Activated CD4-positive, alpha-beta T cell treated with anti-CD3 and anti-CD28 coated beads for 36 hours (primary cell): Measurements from ENCODE around the gene POLR3F. TPM values are rescaled to one million over a fixed set of nuclear protein-coding genes. Genes with fewer than 3 reads are reported as not detected.

Source experiments
- ATAC-seq: fragments of 200-7000 bp; cut with Tn5 transposase; one replicate; pipeline ENCODE4 v1.10.0; 2021; ENCODE audit warnings: mild to moderate bottlenecking, moderate library complexity
- CTCF ChIA-PET: fragments of 350-600 bp; sonication (Branson Sonifier 250); formaldehyde crosslinking; loops from one replicate; lab custom pipeline; 2021; ENCODE audit warnings: antibody characterized with exemption; lab: Charles Lee
- POLR2A ChIA-PET: fragments of 350-600 bp; sonication (Branson Sonifier 250); formaldehyde crosslinking; loops from one replicate; lab custom pipeline; 2021; ENCODE audit warnings: antibody characterized with exemption, inconsistent platforms; lab: Charles Lee
- DNase-seq: peaks from one replicate; pipeline ENCODE4 v3.0.0-alpha.2; 2020
- H3K27ac Mint-ChIP-seq: one replicate; pipeline ENCODE4 v1.8.0; 2021; ENCODE audit warnings: mixed read lengths
- H3K27me3 Mint-ChIP-seq: one replicate; pipeline ENCODE4 v1.8.0; 2021; ENCODE audit warnings: mixed read lengths
- H3K36me3 Mint-ChIP-seq: one replicate; pipeline ENCODE4 v1.8.0; 2021; ENCODE audit warnings: low read depth, mixed read lengths
- H3K4me1 Mint-ChIP-seq: one replicate; pipeline ENCODE4 v1.8.0; 2021; ENCODE audit warnings: mixed read lengths
- H3K4me3 Mint-ChIP-seq: one replicate; pipeline ENCODE4 v1.8.0; 2021; ENCODE audit warnings: mild to moderate bottlenecking, moderate library complexity, mixed read lengths
- H3K9me3 Mint-ChIP-seq: one replicate; pipeline ENCODE4 v1.8.0; 2021; ENCODE audit warnings: low read depth, mixed read lengths
- intact Hi-C, 2 experiments: fragments of 100-400 bp; cut with DNase I in 1 of 2; cut with micrococcal nuclease in 1 of 2; formaldehyde crosslinking; loops; one replicate each; pipeline versions ENCODE4 v1.14.2 to v1.15.1; 2022 to 2024; cut with DNase I, micrococcal nuclease
- total RNA-seq, 2 experiments: library from RNA; stranded (reverse); gene quantifications; one replicate each; pipeline ENCODE4 v1.2.3, GENCODE V29; 2021

Gene POLR3F, protein sequence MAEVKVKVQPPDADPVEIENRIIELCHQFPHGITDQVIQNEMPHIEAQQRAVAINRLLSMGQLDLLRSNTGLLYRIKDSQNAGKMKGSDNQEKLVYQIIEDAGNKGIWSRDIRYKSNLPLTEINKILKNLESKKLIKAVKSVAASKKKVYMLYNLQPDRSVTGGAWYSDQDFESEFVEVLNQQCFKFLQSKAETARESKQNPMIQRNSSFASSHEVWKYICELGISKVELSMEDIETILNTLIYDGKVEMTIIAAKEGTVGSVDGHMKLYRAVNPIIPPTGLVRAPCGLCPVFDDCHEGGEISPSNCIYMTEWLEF
- total RNA-seq = 10 to 100 TPM in 1 of 2 experiments, 1 to 10 TPM in 1; 9.8 to 11.8 TPM

DNA sequence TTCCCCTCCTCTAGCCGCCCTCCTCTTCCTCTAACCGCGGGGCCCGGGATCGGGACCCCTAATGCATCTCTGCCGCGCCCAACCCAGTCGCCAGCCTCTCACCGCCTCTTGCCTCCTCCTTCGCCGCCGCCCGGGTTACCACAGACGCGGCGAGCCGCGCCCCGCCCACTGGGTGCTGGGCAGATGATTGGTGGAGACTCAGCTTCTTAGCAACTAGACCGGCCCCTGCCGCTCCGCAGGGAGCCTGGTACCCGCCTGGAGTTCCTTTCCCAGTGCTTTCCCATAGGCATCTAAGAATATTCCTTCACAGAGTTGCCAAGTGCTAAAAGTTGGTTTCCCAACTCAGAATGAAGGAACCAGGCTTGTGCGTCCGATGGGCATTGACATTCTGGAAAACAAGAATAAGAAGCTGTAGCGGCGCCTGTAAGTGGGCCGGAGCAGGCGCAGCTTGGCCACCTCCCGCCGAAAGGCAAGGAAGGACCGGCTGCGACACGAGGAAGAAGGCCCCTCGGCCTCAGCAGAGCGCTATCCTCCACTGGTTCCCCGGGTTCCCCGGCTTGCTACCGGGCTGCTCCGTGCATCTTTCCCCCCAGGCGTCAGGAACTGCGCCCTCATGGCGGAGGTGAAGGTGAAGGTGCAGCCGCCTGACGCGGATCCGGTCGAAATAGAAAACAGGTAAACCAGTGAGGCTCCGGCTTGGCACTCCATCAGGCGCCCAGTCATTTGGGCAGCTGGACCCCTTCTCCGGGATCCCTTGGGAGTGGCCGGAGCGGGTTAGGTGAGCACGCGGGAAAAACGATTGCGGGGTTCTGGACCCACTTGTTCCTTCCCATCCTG is at the start of gene POLR3F, which contains the start of gene DZANK1:
POLR3F (plus strand) TSS at position 497 of the 837 bp plus-strand sequence; CDS start at position 614, 117 bp downstream.
DZANK1 (minus strand) TSS at position 137 of the 837 bp plus-strand sequence. CDS start 1,672 bp downstream, outside the sequence.
- Mint-ChIP-seq H3K4me1 (peaks cover 21% of the 10 kb centered on the region), H3K36me3 (peaks cover 5% of the 10 kb centered on the region), H3K27me3 (no peaks in the 10 kb centered on the region), H3K4me3 (peak within 1 kb of the TSS; percentile 91), H3K9me3 (no peaks in the 10 kb centered on the region), H3K27ac (peak within 1 kb of the TSS; percentile 89)
- ChIA-PET CTCF (interaction anchor here (0.7 to 2.7 kb wide), 7 partner anchors 11 to 121 kb away, joined by 3 to 11 read pairs (median 3); partner anchors contain the start of genes DTD1 and SEC23B), POLR2A (interaction anchor here (0.9 to 2.1 kb wide), 7 partner anchors 8 to 329 kb away, joined by 3 to 21 read pairs (median 6); partner anchors contain the start of genes DTD1, KAT14, PET117 and RBBP9)
- DNase-seq (peak; percentile 96), ATAC-seq (peak; percentile 99)
- intact Hi-C loops = loop anchor here (1.0 kb wide), 11 partner anchors 30 to 786 kb away; partner anchors contain the start of genes RBBP9 (in 2 of the 2), SEC23B (in 2 of the 2), SMIM26 (in 2 of the 2) and ZNF133 (in 2 of the 2)

DNA sequence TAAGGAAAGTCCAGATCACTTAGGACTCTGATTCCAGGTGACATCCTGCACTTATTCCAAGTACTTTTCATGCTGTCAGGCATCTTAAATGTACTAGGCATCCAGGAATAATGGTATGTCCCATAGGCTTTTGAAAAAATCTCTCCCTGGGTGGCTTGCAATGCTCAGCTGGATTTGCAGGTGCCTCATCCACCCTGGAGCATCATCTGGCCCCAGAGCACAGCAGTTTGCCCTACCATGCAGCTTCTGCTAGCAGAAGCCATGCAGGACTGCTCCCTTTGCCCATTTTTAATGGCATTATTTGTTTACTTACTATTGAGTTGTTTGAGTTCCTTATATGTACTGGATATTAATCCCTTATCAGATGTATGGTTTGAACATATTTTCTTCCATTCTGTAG is 45.6 kb upstream of the POLR3F start:
- ATAC-seq = no peak
- CTCF ChIA-PET = no interaction called here

DNA sequence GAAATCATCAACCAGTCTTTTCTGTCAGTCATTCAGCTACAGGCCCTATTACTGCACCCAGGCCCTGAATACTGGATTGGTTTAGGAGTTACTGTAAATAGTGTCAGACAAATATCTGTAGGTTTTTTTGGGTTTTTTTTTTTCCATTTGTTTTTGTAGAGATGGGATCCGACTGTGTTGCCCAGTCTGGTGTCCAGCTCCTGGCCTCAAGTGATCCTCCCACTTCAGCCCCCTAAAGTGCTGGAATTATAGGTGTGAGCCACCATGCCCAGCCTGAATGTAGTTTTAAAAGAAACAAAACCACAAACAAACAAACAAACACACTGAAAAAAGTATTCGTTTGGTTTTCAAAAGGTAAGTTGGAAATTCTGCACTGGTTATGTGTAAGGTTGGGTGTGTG is 40.0 kb upstream of the POLR3F start:
- Mint-ChIP-seq H3K9me3 (no peaks in the 10 kb centered on the region), H3K4me1 (no peaks in the 10 kb centered on the region), H3K4me3 (no peak overlapping the region), H3K27me3 (no peaks in the 10 kb centered on the region), H3K27ac (no peak overlapping the region), H3K36me3 (no peaks in the 10 kb centered on the region)
- intact Hi-C loops = no loop called here
- ChIA-PET CTCF (no interaction called here), POLR2A (no interaction called here)
- ATAC-seq (no peak), DNase-seq (no peak)

More for the DNA sequence above, 45.6 kb upstream of the POLR3F start:
- H3K36me3 Mint-ChIP-seq = no peaks in the 10 kb centered on the region
- no peak for DNase-seq
- H3K4me1 Mint-ChIP-seq = no peaks in the 10 kb centered on the region
- intact Hi-C loops = no loop called here
- H3K27me3 Mint-ChIP-seq = no peaks in the 10 kb centered on the region
- no peaks in the 10 kb centered on the region for H3K9me3 Mint-ChIP-seq
- POLR2A ChIA-PET = interaction anchor here (0.6 kb wide), 1 partner anchor 75 kb away, joined by 3 read pairs; no protein-coding TSS in a partner anchor
- H3K27ac Mint-ChIP-seq = no peak overlapping the region
- H3K4me3 Mint-ChIP-seq = no peak overlapping the region

DNA sequence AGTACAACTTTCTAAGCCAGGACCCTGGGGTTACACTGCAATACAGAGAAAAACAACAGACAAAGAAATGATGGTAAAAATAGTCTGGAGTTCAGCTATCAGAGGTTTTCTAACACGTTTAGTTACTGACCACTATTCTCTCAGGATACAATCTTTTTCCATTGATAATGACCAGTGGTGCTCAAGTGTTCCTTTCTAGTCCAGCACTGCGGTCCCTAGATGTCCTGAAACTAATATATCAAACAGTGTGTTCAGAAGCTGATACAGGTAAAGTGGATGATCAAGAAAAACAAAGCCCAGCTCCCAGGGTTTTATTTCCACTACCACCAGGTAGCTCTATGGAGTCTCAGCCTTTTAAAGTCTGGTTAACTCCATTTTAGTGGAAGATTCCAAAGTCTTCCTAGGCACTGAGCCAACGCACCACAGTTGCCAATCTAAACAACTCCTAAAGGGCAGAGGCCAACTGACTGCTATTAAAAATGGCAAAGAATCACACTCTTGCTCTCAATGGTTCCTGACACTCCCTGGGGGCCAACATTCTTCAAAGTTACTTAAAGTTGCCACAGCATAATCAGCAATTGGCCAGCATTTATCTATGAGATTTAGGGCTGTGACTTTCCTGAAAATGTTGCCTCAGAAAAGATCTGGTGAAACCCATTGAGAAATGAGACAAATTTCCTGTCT is 38.6 kb upstream of the POLR3F start:
- intact Hi-C loops = no loop called here
- no peaks in the 10 kb centered on the region for H3K36me3 Mint-ChIP-seq
- H3K27me3 Mint-ChIP-seq = no peaks in the 10 kb centered on the region
- ATAC-seq (no peak), DNase-seq (no peak)
- POLR2A ChIA-PET = no interaction called here
- no peak overlapping the region for H3K4me3 Mint-ChIP-seq
- H3K4me1 Mint-ChIP-seq = no peaks in the 10 kb centered on the region
- no peak overlapping the region for H3K27ac Mint-ChIP-seq
- H3K9me3 Mint-ChIP-seq = no peaks in the 10 kb centered on the region
- CTCF ChIA-PET = no interaction called here

DNA sequence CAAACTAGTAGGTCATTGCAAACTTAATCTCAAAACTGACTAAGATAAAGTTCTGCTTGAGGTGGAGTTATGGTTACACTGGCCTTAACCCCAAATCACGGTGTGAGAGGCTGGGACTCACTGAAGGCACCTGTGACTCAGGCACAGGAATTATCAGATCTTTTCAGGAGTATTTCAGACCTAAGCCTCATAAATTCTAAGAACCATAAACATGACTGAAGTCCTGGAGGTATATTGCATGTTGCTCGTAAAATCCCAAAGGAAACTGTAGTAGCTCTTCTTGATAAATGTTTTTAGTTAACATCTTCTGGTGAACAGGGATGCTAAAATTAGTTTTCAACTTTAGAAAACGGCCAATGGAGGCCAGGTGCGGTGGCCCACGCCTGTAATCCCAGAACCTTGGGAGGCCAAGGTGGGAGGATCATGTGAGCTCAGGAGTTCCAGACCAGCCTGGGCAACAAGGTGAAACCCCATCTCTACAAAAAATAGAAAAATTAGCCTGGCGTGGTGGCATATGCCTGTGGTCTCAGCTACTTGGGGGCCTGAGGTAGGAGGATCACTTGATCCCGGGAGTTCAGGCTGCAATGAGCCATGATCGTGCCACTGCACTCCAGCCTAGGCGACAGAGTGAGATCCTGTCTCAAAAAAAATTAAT is 36.9 kb upstream of the POLR3F start:
- CTCF ChIA-PET = interaction anchor here (0.8 to 1.1 kb wide), 2 partner anchors 17 to 587 kb away, joined by 3 read pairs; no protein-coding TSS in a partner anchor
- intact Hi-C loops = no loop called here
- ATAC-seq = no peak

DNA sequence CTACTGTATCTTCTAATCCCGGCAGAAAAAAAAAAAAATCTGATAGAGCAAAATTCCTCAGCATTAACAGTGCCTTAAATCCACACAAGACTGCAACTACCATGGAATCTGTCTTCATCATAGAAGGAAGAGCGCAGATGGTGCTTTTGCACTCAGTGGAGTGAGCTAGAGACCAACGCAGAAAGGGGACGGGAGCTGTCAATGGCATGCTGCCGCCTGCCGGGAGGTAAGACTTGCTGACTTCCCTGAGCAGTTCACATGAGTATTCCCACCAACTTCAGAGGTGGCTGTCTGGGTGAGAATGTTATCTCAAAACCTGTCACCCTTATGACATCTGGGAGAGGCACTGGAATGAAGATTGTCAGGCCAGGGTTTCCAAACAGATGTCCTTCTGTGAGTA is 36.0 kb upstream of the POLR3F start:
- ChIA-PET POLR2A (no interaction called here), CTCF (no interaction called here)
- Mint-ChIP-seq H3K4me3 (no peak overlapping the region), H3K36me3 (no peaks in the 10 kb centered on the region), H3K4me1 (no peaks in the 10 kb centered on the region), H3K27me3 (no peaks in the 10 kb centered on the region), H3K27ac (no peak overlapping the region), H3K9me3 (no peaks in the 10 kb centered on the region)
- intact Hi-C loops = no loop called here
- no peak for ATAC-seq
- DNase-seq = no peak

More for the DNA sequence above, 36.9 kb upstream of the POLR3F start:
- DNase-seq = no peak
- Mint-ChIP-seq H3K27ac (no peak overlapping the region), H3K9me3 (no peaks in the 10 kb centered on the region), H3K27me3 (no peaks in the 10 kb centered on the region), H3K4me1 (no peaks in the 10 kb centered on the region), H3K36me3 (no peaks in the 10 kb centered on the region), H3K4me3 (no peak overlapping the region)
- POLR2A ChIA-PET = no interaction called here

DNA sequence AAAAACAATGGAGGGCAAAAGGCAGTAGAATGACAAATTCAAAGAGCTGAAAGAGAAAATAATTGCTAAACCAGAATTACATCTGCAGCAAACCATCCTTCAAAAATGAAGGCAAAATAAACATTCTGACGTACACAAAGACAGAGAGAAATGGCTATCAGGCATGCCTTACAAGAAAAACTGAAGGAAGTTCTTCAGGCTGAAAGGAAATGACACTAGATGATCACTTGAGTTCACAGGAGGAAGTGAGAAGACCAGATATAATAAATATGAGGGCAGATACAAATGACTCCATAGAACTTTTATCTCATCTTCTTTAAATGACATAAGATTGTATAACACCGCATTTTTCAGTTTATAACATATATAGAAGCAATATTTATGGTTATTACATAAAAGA is 30.3 kb upstream of the POLR3F start:
- intact Hi-C loops = no loop called here
- H3K4me1 Mint-ChIP-seq = no peaks in the 10 kb centered on the region
- H3K9me3 Mint-ChIP-seq = no peaks in the 10 kb centered on the region
- ChIA-PET POLR2A (no interaction called here), CTCF (no interaction called here)
- no peak overlapping the region for H3K4me3 Mint-ChIP-seq
- no peaks in the 10 kb centered on the region for H3K27me3 Mint-ChIP-seq
- H3K27ac Mint-ChIP-seq = no peak overlapping the region
- DNase-seq (no peak), ATAC-seq (no peak)
- H3K36me3 Mint-ChIP-seq = no peaks in the 10 kb centered on the region

DNA sequence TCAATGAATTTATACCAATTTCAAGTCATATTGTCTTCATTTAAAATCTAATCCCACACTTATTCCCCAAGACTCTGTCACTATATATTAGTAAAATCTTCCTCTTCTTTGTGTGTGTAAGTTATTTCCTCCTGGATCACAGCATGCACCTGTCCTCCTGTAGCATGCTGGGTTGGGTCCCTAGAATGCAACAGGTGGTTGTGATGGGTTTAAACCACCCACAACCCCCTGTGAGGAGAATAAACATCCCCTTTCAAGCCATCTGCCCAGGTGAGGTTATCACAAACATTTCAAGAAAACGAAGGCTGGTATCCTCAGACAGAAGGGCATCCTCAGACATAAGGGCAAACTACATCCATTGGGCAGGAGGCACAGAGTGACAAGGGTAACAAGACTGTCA is 26.8 kb upstream of the POLR3F start:
- intact Hi-C loops = no loop called here
- POLR2A ChIA-PET = no interaction called here
- Mint-ChIP-seq H3K4me1 (no peaks in the 10 kb centered on the region), H3K4me3 (no peak overlapping the region), H3K27ac (no peak overlapping the region), H3K9me3 (no peaks in the 10 kb centered on the region), H3K27me3 (no peaks in the 10 kb centered on the region), H3K36me3 (no peaks in the 10 kb centered on the region)
- no peak for DNase-seq
- ATAC-seq = no peak
- CTCF ChIA-PET = no interaction called here

DNA sequence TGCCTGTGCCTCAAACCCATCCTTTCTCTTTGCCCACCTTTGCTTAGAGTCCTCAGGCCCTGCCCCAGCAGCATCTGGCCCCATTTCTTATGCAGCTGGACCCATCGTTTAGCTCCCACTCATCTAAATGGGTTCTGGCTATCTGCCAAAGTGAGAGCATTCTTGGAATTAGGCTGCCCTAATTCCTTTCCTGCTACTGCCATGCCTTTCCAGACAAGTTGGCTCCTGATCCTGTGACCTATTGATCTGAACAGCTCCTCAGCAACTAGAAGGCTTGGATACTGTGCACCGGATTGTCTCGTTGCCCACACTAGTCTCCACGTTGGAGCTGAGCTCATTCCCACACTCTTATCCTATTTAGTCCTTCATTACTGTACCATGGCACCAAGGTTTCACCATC is 23.3 kb upstream of the POLR3F start:
- no peak for ATAC-seq
- Mint-ChIP-seq H3K36me3 (peaks cover 2% of the 10 kb centered on the region), H3K9me3 (no peaks in the 10 kb centered on the region), H3K27ac (no peak overlapping the region), H3K4me1 (no peaks in the 10 kb centered on the region), H3K27me3 (no peaks in the 10 kb centered on the region), H3K4me3 (no peak overlapping the region)
- ChIA-PET CTCF (no interaction called here), POLR2A (no interaction called here)
- intact Hi-C loops = no loop called here
- no peak for DNase-seq

DNA sequence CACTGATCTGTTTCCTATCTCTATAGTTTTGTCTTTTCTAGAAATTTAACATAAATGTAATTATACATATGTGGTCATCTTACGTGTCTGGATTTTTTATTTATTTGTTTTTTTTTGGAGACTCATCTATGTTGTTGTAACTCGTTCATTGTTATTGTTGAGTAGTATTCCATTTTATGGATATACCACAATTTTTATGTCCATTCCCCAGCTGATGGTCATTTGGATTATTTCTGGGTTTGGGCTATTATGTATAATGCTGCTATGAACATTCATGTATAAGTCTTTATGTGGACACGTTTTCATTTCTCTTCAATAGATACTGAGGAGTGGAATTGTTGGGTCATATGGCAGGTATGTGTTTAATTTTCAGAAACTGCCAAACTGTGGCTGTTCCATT is 10.6 kb upstream of the POLR3F start:
- Mint-ChIP-seq H3K27me3 (no peaks in the 10 kb centered on the region), H3K4me1 (no peaks in the 10 kb centered on the region), H3K27ac (no peak overlapping the region), H3K4me3 (no peak overlapping the region), H3K9me3 (no peaks in the 10 kb centered on the region), H3K36me3 (no peaks in the 10 kb centered on the region)
- DNase-seq (no peak), ATAC-seq (no peak)
- ChIA-PET POLR2A (no interaction called here), CTCF (interaction anchor here (0.8 to 2.7 kb wide), 2 partner anchors 9 to 23 kb away, joined by 3 to 11 read pairs; partner anchors contain the start of genes DZANK1 and POLR3F)
- intact Hi-C loops = no loop called here
